ENCODE measurements around the gene BCL11A. TPM values are rescaled to one million over a fixed set of nuclear protein-coding genes. Genes with fewer than 3 reads are reported as not detected.

Gene BCL11A
- polyA plus RNA-seq, 3 donors from 2014 or later, result 0.14 to 0.69 (median 0.29) TPM

DNA sequence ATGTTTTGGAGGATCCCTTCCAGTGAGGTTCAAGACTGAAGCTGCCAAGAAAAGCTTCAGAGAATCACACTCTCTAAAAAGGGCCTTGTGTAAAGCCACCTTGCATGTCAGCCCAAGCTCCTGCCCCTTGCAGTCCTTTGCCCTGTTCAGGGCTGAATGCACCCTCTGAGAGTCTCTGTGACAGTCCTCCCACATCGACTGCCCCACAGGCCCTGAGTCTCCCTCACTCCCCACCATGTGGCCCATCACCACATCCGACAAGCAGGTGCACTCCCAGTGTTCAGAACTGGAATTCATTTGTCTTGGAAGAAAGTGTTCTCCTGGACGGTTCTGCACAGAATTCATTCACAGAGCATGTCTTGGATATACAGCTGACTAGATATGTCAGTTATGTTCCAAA is 31.0 kb downstream of the BCL11A start:
- Mint-ChIP-seq H3K27ac (no peak overlapping the region), H3K36me3 (no peaks in the 10 kb centered on the region), H3K4me1 (peaks cover 2 to 10% of the 10 kb centered on the region in 2 donors), H3K4me3 (no peak overlapping the region), H3K27me3 (ENCODE audit: low read depth in 3 of 3) (peaks cover 3 to 14% (median 4%) of the 10 kb centered on the region in 3 donors), H3K9me3 (no peaks in the 10 kb centered on the region)
- DNase-seq, result no peak

DNA sequence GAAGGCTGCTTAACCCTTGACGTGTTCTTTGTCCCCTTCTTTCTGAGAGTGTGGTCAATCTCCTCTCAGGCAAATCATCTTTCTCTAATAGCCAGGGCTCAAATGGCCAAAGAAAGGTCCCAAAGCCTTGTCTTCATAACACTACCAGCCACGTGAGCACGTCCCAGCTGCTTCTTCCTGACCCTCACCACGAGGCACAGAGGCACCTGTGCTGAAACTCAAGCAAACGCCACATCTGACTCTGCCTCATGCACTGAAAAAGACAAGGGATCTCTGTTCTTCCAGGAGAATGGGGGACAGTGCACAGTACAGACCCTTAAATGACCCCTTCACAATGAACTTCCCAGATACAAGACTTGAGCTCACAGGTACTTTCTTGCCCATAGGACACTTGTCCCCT is 31.8 kb downstream of the BCL11A start:
- Mint-ChIP-seq H3K4me1 (peaks cover 2 to 10% of the 10 kb centered on the region in 2 donors), H3K27me3 (ENCODE audit: low read depth in 3 of 3) (peaks cover 1 to 10% (median 3%) of the 10 kb centered on the region in 3 donors), H3K36me3 (no peaks in the 10 kb centered on the region), H3K27ac (no peak overlapping the region), H3K9me3 (no peaks in the 10 kb centered on the region), H3K4me3 (no peak overlapping the region)
- DNase-seq, result no peak

DNA sequence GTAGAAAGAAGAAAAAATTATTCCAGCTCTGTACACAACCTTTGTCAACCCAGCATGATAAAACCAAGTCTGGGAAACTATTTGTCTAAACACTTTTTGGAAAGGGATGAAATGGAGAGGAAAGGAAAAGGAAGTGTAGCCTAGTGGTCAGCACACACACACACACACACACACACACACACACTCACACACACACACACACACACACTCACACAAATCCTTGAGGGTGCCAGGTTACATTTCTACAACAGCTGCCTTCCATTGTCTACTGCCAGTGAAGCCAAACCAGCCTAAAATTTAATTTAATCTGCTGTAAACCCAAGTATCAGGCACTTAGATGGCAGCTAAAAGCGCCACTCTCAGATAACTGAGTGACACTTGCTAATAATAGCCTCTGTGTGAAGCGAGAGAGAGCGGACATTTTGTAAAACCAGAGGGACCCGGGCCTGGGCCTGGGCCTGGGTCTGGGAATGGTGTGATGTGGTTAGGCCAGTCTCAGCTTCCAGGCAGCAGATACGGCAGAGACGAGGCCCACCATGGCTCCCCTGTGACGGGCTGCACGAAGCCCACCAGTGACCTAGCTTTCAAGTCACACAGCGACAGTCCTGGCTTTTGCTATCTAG is 32.4 kb downstream of the BCL11A start:
- Mint-ChIP-seq H3K27me3 (ENCODE audit: low read depth in 3 of 3) (peaks cover 1 to 13% (median 3%) of the 10 kb centered on the region in 3 donors), H3K9me3 (no peaks in the 10 kb centered on the region), H3K4me3 (no peak overlapping the region), H3K27ac (no peak overlapping the region), H3K36me3 (no peaks in the 10 kb centered on the region), H3K4me1 (peaks cover 2 to 6% of the 10 kb centered on the region in 2 donors)
- no peak for DNase-seq

DNA sequence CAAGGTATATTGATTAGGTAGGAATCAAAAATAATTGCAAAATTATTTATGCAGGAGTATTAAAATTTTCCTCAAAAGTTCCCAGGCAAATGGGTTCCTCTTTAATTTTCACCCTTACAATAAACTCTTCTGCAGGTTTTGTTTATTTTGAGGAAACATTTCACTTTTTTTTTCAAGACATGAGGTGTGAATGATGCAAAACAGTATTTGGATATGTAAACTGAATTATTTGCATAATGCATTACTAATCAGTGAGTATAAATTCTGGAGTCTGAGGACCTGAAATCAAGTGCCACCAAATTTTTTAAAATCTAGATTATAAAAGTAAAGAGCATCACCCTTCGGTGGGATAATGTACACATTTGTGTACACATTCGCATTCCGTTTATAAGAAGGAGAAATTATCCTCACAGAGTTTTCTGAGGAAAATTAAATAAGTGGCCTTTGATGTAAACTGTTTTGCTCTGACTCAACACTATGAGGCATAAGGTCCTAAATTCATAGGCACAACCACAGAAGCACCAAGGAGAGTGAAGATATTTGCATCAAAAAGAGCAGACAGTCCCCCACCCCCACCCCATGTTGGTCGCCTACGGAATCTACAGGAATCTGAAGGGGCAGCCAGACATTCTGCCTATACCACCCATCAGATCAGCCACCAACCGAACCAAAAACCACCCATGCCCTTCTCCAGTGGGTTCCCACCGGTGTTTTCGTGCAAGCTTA is 33.1 kb downstream of the BCL11A start:
- Mint-ChIP-seq H3K4me3 (no peak overlapping the region), H3K36me3 (no peaks in the 10 kb centered on the region), H3K9me3 (no peaks in the 10 kb centered on the region), H3K27me3 (ENCODE audit: low read depth in 3 of 3) (peaks cover 1 to 13% (median 3%) of the 10 kb centered on the region in 3 donors), H3K4me1 (no peaks in the 10 kb centered on the region), H3K27ac (no peak overlapping the region)
- DNase-seq, result no peak

DNA sequence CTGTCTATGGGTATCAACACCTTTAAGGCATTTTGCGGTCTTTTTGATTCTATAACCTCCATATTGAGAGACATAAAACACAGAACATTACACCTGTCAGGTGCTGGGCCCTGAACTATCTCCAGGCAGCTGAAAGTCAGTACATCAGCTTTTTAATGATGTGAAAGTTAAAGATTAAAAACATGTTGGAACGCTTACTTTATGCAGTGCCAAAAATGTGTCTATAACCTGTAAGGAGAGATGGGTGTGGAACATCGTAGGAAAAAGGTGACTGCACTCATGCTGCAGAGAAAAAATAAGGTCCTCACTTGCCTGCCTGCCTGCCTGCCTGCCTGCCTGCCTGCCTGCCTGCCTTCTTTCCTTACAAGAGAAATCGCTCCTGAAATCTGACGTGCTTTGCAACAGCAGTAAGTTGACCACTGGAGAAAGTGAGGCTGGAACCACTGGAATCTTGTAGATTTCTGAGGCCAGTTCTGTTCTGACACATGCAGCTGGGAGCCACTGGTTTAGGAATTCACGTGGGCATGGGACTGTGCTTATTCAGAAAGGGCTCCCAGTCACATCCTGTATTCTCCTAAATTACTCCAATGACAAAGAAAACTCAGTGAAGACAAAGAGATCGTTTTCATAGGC is 34.1 kb downstream of the BCL11A start:
- no peak overlapping the region for H3K4me3 Mint-ChIP-seq
- DNase-seq, result no peak
- H3K36me3 Mint-ChIP-seq, result no peaks in the 10 kb centered on the region
- no peak overlapping the region for H3K27ac Mint-ChIP-seq
- no peaks in the 10 kb centered on the region for H3K4me1 Mint-ChIP-seq
- H3K9me3 Mint-ChIP-seq, result no peaks in the 10 kb centered on the region
- H3K27me3 Mint-ChIP-seq (ENCODE audit: low read depth in 3 of 3), result peaks cover 1 to 14% (median 3%) of the 10 kb centered on the region in 3 donors

DNA sequence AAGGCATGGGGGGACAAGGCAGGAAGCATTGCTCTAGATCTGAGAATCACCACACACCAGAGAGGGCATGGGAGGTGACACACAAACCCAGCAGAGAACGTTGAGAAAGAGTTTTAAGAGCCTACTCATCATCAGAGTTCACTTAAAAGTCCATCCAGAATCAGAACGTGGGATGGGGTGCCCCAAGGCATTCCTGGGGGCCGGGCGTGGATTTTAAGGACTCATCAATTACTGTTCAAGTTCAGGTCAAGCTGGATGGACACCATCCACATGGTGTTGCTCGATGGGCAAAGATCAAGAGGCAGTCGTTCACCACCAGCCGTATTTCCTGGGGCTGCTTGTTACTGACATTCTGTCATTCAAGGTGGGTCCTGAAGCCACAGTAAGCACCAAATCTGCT is 34.9 kb downstream of the BCL11A start:
- no peaks in the 10 kb centered on the region for H3K9me3 Mint-ChIP-seq
- H3K36me3 Mint-ChIP-seq, result no peaks in the 10 kb centered on the region
- H3K4me3 Mint-ChIP-seq, result no peak overlapping the region
- no peak overlapping the region for H3K27ac Mint-ChIP-seq
- DNase-seq, result no peak
- H3K4me1 Mint-ChIP-seq, result no peaks in the 10 kb centered on the region
- H3K27me3 Mint-ChIP-seq (ENCODE audit: low read depth in 3 of 3), result peaks cover 1 to 10% (median 3%) of the 10 kb centered on the region in 3 donors

DNA sequence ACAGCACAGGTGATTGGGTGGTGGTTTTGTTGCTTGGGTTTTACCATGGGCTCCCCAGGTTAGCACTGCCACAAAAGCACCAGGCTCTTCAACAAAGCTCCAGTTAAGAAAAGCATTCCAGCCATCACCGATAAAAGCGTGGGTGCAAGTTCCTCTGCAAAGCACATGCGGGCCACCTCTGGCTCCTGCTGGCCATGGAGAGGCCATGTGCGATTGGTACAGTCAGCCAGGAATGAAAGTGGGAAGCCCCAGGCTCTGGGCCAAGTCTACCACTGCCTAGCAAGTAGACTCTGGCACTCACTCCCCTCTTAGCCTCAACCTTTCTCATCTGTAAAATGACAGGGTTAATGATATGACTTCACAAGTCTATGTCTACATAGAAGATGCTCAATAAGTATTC is 36.0 kb downstream of the BCL11A start:
- Mint-ChIP-seq H3K4me1 (no peaks in the 10 kb centered on the region), H3K4me3 (no peak overlapping the region), H3K9me3 (no peaks in the 10 kb centered on the region)

DNA sequence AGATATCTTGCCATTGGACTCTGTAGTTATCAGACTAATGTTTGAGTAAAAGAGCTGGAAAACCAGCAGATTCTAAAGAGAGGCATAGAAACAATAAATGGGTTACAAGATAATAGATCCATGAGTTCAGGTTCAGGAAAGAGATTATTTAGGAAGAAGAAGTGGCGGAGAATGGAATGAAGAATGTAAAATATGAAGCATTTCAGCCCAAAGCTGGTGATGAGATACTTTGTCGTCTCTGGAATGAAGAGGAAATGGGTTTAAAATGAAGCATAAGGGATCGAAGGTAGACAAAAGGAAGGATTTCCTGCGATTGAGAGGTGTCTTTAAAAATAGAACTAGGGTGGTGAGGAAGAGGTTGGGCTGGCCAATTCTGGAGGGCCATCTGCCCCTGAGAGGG is 36.6 kb downstream of the BCL11A start:
- H3K4me3 Mint-ChIP-seq, result no peak overlapping the region
- H3K27ac Mint-ChIP-seq, result no peak overlapping the region
- DNase-seq, result no peak
- H3K4me1 Mint-ChIP-seq, result no peaks in the 10 kb centered on the region
- H3K9me3 Mint-ChIP-seq, result no peaks in the 10 kb centered on the region
- H3K27me3 Mint-ChIP-seq (ENCODE audit: low read depth in 3 of 3), result peaks cover 1 to 7% (median 3%) of the 10 kb centered on the region in 3 donors
- H3K36me3 Mint-ChIP-seq, result no peaks in the 10 kb centered on the region

More for the DNA sequence above, 36.0 kb downstream of the BCL11A start:
- Mint-ChIP-seq H3K27ac (no peak overlapping the region), H3K27me3 (ENCODE audit: low read depth in 3 of 3) (peaks cover 1 to 9% (median 3%) of the 10 kb centered on the region in 3 donors), H3K36me3 (no peaks in the 10 kb centered on the region)
- no peak for DNase-seq

GRCh38 chr2:60516383-60516811 is 37.1 kb downstream of the BCL11A start:
- Mint-ChIP-seq H3K4me1 (no peaks in the 10 kb centered on the region), H3K27ac (peak overlapping the region in 1 of 6 donors; percentile 5), H3K36me3 (no peaks in the 10 kb centered on the region), H3K27me3 (ENCODE audit: low read depth in 3 of 3) (peaks cover under 1 to 7% (median 5%) of the 10 kb centered on the region in 3 donors), H3K9me3 (no peaks in the 10 kb centered on the region), H3K4me3 (no peak overlapping the region)
- DNase-seq, result no peak

DNA sequence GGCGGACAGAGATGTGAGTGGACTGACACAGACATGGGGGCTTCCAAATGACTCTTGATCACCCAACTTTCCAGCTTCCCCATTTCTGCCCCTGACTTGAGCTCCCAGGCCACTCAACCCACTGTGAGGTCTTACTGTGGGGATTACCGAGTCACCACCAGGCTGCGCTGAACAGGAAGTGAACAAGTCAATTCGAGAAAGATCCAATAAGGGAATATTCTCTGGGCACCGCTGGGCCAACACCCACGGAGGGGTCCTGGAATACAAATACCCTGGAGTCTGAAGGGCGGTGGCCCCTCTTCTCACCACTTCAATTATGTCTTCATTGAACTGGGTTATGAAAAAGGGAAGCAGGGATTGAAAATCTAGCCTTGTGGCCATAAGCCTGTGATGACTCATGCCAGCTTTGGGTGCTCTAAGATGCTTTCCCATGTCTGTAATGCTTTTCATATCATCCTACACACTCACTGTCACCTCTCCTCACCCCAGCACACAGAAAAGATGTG is 37.7 kb downstream of the BCL11A start:
- no peaks in the 10 kb centered on the region for H3K4me1 Mint-ChIP-seq
- DNase-seq, result no peak
- H3K36me3 Mint-ChIP-seq, result no peaks in the 10 kb centered on the region
- no peak overlapping the region for H3K4me3 Mint-ChIP-seq
- peak overlapping the region in 1 of 6 donors; percentile 5 for H3K27ac Mint-ChIP-seq
- no peaks in the 10 kb centered on the region for H3K9me3 Mint-ChIP-seq
- H3K27me3 Mint-ChIP-seq (ENCODE audit: low read depth in 3 of 3), result peaks cover 0 to 7% (median 5%) of the 10 kb centered on the region in 3 donors

- Mint-ChIP-seq H3K36me3 (no peaks in the 10 kb centered on the region), H3K4me3 (no peak overlapping the region), H3K27me3 (ENCODE audit: low read depth in 3 of 3) (peaks cover 2 to 11% (median 3%) of the 10 kb centered on the region in 3 donors), H3K4me1 (no peaks in the 10 kb centered on the region), H3K9me3 (no peaks in the 10 kb centered on the region), H3K27ac (no peak overlapping the region)
- no peak for DNase-seq
Measured at GRCh38 chr2:60513996-60514395, 39.5 kb downstream of the BCL11A start.

DNA sequence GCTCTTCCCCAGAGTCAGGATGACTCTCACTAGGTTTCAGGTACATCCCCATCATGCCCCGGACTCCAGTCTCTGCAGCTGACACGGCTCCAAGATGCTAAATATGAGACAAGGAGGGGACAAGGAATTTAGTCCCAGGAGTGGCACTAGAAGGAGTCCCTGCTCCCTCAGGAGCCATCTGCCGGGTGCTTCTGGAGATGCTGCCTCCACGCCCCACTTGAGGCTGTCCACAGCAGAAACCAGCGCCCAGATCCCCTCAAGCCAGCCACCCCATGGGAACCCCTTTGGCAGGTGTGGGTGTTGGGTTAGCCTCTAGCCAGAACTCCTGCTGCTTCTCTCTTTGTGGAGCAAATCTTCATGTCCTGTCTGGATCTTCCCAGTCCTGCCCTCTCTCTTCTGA is 40.3 kb downstream of the BCL11A start:
- no peaks in the 10 kb centered on the region for H3K4me1 Mint-ChIP-seq
- no peaks in the 10 kb centered on the region for H3K9me3 Mint-ChIP-seq
- H3K4me3 Mint-ChIP-seq, result no peak overlapping the region
- H3K27ac Mint-ChIP-seq, result no peak overlapping the region
- peaks cover 2 to 9% (median 3%) of the 10 kb centered on the region in 3 donors for H3K27me3 Mint-ChIP-seq (ENCODE audit: low read depth in 3 of 3)
- no peaks in the 10 kb centered on the region for H3K36me3 Mint-ChIP-seq
- no peak for DNase-seq

GRCh38 chr2:60512641-60513040 is 40.8 kb downstream of the BCL11A start:
- no peaks in the 10 kb centered on the region for H3K9me3 Mint-ChIP-seq
- peaks cover 2 to 9% (median 3%) of the 10 kb centered on the region in 3 donors for H3K27me3 Mint-ChIP-seq (ENCODE audit: low read depth in 3 of 3)
- H3K4me1 Mint-ChIP-seq, result no peaks in the 10 kb centered on the region
- H3K4me3 Mint-ChIP-seq, result no peak overlapping the region
- no peaks in the 10 kb centered on the region for H3K36me3 Mint-ChIP-seq
- no peak overlapping the region for H3K27ac Mint-ChIP-seq
- no peak for DNase-seq

- Mint-ChIP-seq H3K4me1 (no peaks in the 10 kb centered on the region), H3K9me3 (no peaks in the 10 kb centered on the region), H3K36me3 (no peaks in the 10 kb centered on the region), H3K4me3 (no peak overlapping the region), H3K27me3 (ENCODE audit: low read depth in 3 of 3) (peaks cover 2 to 9% (median 3%) of the 10 kb centered on the region in 3 donors), H3K27ac (no peak overlapping the region)
- DNase-seq, result no peak
Measured at GRCh38 chr2:60512062-60512622, 41.3 kb downstream of the BCL11A start.
